Measurements from ENCODE around the gene MTX2.

- TF ChIP-seq CTCF (IDR thresholded peaks at IDR 0.05; ENCODE audit: insufficient read depth, low read length, poor library complexity, severe bottlenecking): no peak
- no peak for TF ChIP-seq EZH2phosphoT487 (conservative IDR thresholded peaks at IDR 0.05; ENCODE audit: low read length)
Observed at GRCh38 chr2:176383100-176383499, 113.9 kb downstream of the MTX2 start.
